Midbrain (tissue), 1 donor: ENCODE results near the gene RBL2.

Source experiments
- DNase-seq: peaks from one replicate; lab custom pipeline; 2025; lab: John Stamatoyannopoulos, UW

Gene RBL2

GRCh38 chr16:53456625-53457024, 22.4 kb downstream of the RBL2 start:
- no peak for DNase-seq

GRCh38 chr16:53457670-53458069, 23.4 kb downstream of the RBL2 start:
- no peak for DNase-seq

DNA sequence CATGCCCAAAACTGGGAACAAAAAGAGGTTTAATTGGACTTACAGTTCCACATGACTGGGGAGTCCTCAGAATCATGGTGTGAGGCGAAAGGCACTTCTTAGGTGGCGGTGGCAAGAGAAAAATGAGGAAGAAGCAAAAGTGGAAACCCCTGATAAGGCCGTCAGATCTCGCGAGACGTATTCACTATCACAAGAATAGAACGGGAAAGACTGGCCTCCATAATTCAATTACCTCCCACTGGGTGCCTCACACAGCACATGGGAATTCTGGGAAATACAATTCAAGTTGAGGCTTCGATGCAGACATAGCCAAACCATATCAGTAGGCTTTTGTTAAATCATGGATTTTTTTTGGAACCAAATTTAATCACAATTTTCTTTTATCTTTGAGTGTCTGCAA, 24.4 kb downstream of the RBL2 start:
- no peak for DNase-seq

DNA sequence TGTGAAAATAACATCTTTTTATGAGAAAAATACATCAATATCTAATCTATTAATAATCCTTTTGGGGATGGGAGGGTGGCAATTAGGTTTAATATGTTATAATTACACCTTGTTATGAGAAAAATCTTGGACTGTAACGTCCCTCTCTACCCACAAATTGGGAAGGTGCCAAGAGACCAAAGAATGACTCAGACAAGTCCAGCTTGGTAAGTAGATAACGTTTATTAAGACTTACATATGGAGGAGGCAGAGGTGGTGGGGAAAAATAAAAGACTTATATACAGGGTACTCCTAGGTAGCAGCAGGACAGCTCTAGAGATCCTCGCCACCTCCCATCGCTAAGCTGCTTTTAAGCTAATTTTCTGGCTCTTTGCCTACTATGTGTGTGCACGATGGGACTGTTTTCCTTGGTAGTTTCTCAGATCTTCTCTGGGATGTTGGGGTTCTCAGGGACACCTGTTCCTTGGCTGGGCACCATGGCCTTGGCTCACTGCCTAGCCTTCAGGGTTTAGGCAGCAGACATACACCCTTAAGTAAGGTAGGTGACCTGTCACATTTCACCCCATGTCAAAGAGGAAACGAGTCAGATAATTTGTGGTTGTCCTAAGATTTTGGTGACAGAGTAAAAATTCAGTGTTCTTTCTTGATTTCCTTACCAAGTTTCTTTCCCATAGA, 31.5 kb downstream of the RBL2 start:
- DNase-seq = no peak

DNA sequence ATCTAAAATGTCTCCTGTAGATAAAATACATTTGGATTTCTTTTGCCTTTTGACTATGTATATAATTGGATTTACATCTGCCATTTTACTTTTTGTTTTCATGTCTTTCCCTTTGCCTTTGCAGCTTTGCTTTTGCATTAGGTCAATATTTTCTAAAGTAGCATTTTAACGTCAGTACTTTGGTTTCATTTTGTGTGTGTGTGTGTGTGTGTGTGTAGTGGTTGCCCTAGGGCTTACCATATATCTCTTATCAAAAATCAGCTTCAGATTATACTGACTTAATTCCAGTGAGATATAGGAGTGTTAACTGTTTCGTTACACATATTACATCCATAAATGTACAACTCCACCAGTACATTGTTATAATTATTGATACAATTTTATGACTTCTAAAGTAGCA, 42.6 kb downstream of the RBL2 start:
- DNase-seq = no peak

GRCh38 chr16:53478965-53479364, 44.7 kb downstream of the RBL2 start:
- no peak for DNase-seq

DNA sequence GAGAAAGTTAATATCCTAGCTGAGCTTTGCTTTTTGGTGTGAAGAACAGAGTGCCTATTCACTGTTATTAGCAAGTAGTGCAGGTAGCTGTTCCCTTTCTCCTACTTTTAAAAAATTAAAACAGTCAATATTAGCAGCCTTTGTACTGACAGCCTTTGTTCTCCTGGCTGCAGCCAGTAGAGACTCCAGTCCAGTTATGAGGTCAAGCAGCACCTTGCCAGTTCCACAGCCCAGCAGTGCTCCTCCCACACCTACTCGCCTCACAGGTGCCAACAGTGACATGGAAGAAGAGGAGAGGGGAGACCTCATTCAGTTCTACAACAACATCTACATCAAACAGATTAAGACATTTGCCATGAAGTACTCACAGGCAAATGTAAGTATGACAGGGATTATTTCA, 46.1 kb downstream of the RBL2 start:
- no peak for DNase-seq

DNA sequence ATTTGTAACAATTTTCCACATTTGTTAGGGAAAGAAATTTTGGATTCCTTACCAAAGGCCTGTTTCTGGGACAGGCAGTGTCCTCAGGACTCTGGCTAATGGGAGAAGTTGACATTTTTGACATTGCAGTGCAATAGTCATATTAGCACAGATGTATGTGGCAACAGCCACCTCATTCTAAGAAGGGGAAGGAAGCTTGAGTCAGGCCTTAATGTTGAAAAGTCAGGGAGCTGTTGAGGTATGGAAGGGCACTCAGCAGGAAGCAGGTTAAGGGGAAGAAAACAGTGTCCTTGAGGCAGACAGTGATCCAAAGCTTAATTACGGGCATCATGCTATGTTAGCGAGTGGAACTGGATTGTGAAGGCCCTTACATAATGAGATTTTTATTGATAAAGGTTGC, 47.9 kb downstream of the RBL2 start:
- no peak for DNase-seq

GRCh38 chr16:53484542-53484941, 50.3 kb downstream of the RBL2 start:
- DNase-seq = no peak

DNA sequence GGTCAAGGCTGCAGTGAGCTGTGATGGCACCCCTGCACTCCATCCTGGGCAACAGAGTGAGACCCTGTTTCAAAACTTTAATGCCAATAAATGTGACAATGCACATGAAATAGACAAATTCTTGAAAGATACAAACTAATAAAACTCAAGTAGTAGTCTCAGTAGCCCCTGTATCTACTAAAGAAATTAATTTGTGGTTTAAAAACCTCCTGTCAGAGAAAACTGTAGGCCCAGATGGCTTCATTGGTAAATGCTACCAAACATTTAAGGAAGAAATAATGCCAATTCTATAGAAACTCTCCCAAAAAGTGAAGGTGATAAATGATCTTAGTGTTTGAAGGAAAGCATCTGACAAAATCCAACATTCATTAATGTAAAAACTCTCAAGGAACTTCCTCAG, 52.0 kb downstream of the RBL2 start:
- DNase-seq = no peak

DNA sequence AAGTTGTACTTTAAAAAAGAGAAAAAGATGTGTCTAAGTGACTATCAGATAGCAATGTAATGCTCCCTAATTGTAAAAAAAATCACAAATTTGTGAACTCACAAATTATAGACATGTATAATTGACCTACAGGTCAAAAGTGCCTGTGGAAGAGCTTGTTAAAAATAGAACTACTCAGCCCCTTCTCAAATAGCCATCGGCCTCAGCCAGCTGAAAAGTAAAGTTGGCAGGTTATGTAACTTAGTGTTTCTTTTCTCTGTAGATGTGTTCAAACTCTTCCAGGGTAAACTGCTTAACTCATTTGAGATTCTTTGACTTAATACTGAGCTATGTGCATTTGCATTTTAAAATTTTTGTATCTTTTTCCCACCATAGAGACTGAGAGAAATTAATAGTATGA, 55.5 kb downstream of the RBL2 start:
- DNase-seq = no peak

GRCh38 chr16:53492503-53492902, 58.2 kb downstream of the RBL2 start:
- no peak for DNase-seq

DNA sequence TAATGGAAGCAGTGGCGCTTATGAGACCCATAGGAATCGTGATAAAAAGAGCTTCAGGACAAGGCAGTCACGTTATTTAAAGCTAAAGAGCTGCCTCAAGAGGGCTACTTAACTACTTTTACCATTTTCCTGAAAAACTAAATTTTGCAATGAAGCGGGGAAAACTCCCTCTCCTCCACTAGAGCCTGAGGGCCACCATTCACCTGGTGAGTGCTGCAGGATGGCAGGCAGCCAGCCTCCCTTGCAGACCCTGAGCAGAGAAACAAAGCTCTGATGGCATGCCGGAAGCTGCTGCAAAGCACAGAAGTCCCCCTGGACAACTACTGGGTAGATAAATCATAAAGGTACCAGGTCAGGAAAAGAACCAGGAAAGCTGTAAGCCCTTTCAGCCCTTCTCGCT, 60.4 kb downstream of the RBL2 start:
- no peak for DNase-seq

GRCh38 chr16:53495325-53495724, 61.1 kb downstream of the RBL2 start:
- no peak for DNase-seq

DNA sequence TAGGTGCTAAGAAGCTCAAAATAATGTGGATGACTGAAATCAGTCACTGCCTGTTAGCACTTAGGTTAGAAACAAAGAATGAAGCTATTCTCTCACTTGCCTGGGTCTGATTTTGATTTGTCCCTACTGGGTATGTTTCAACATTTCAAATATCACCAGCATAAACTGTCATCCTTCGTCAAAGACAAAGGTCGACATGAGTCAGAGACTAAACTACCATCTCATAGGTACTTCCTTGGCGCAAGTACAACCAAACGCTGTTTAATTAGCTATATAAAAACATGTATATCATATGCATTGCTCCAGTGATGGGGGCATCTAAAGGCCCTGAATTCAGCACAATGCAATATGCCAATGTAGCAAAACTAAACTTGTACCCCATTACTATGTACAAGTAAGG, 64.7 kb downstream of the RBL2 start:
- DNase-seq = no peak

DNA sequence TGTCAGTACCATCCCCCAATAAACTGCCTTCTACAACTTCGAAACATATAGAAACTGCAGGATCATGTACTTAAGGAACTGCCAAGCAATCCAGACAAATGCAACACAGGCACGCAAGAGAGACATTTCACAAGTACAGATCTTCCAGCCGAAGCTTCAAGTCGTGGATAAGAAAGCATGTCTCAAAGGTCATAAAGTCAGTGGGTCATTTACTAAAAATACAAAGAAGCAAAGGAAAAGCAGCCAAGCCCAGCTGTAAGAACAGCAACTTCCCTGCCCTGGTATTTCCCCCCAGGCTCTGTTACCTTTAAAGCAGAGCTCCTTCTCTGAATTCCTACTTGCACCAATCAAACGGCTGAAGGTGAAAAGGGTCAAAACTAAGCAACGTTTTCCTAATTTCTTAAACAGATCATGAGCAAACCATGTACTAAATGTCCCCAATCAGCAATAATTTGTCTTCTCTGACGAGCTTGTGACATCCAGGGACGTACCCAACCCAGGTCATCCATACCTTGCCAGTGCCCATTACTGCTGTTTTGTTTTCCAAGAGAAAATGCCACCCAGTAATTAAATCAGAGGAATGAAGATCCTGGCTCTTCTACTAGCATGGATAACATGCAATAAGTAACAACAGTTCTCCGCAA, 67.1 kb downstream of the RBL2 start:
- DNase-seq = no peak

GRCh38 chr16:53502331-53503269, 68.3 kb downstream of the RBL2 start, which contains the start of gene AKTIP:
Gene AKTIP, minus strand, starts transcription at chr16:53503209. Its CDS starts 2,950 bp downstream, at chr16:53500259.
- DNase-seq = peak; percentile 16

GRCh38 chr16:53503270-53503923, 69.1 kb downstream of the RBL2 start:
- peak; percentile 100 for DNase-seq

DNA sequence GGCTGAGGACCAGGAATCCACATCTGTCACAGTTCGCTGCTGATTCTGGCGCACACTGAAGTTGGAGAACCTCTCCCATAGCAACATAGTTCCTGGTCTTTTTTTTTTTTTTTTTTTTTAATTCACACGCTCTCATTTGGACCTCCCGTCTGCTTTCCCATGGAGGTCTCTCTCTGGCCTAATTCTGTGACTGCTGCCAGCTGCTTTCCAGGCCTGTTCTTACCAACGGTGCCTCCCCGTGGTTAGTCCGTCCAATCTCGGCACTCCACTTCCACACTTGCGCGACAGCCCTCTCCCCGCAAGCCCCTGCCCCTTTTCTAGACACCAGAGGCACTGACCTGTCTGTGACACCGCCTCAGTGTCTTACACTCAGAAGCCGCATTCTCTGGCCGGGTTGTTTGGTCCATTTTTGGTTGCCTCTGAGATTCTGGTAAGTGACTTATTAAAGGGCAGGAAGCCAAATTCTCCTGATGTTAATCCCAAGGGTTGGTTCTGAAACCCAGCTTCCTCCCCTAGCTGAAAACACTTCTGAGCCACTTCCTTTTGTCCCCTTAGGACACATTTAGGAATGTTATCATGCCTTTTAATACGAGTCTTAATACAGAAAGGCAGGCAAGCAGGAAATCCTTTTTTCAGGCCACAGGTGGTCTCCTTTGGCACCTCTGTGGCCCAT, 69.9 kb downstream of the RBL2 start:
- peak; percentile 59 for DNase-seq

GRCh38 chr16:53504665-53505064, 70.4 kb downstream of the RBL2 start:
- no peak for DNase-seq

DNA sequence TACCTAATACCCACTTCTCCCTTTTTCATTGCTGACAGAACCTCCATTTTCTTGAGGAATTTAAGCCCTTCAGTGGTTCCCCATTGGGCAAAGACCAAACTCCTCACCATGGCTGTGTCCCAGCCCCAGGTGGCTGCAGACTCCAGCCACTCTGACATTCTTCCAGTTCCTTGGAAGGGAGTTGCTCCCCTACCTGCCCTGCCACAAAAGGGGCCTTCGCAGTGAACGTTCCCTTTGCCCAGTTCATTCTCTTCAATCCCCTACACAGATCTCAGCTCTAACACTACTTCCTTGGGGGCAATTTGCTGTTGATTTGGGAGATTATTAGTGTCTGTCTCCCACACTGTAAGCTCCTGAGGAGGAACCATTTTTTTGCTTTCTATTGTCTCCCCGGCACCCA, 72.0 kb downstream of the RBL2 start:
- DNase-seq = no peak
